Measurements from ENCODE around the gene CADM1. TPM values are rescaled to one million over a fixed set of nuclear protein-coding genes. Genes with fewer than 3 reads are reported as not detected.

Gene CADM1
- total RNA-seq, 4 donors from 2014 or later: 2.9 to 25.7 (median 9.6) TPM

DNA sequence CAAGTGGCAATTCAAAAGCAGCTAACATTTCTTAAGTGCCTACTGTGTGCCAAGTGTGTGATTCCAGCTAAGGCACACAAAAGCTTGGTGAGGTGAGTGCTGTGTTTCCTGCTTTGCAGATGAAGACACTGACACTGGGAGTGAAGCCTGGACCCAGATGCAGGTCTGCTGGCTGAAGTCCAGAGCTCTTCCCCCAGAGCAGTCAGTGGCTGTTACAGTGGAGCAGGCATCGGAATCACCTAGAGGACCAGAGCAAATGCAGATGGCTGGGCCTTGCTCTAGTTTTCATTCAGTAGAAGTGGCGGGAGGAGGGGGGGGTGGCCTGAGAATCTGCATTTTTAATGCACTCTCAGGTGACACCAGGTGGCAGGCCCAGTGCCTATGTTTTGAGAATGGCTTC is 342.3 kb downstream of the CADM1 start:
- TF ChIP-seq, protein P1, sequence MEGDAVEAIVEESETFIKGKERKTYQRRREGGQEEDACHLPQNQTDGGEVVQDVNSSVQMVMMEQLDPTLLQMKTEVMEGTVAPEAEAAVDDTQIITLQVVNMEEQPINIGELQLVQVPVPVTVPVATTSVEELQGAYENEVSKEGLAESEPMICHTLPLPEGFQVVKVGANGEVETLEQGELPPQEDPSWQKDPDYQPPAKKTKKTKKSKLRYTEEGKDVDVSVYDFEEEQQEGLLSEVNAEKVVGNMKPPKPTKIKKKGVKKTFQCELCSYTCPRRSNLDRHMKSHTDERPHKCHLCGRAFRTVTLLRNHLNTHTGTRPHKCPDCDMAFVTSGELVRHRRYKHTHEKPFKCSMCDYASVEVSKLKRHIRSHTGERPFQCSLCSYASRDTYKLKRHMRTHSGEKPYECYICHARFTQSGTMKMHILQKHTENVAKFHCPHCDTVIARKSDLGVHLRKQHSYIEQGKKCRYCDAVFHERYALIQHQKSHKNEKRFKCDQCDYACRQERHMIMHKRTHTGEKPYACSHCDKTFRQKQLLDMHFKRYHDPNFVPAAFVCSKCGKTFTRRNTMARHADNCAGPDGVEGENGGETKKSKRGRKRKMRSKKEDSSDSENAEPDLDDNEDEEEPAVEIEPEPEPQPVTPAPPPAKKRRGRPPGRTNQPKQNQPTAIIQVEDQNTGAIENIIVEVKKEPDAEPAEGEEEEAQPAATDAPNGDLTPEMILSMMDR (IDR thresholded peaks at IDR 0.05; ENCODE audit: low read depth): no peak

DNA sequence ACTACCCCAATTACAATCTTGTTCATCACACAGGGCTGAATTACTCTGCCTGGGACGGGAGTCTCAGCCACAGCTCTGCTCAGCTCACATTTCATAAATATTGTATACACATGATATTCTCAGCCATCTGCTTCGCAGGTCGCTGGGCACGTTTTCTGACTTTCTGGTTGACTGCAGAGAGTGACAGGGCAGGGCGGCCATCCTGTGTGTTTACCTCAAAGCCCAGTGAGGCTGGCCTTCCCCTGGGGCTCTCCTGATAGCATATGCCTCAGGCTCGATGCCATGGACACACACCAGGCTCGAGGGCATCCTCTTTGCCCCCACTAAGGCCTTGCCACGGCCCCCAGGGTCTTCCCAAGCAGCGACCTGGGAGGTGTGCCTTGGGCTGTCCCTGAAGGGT is 345.0 kb downstream of the CADM1 start:
- TF ChIP-seq, protein P1 (IDR thresholded peaks at IDR 0.05; ENCODE audit: low read depth): no peak

- TF ChIP-seq, protein P1 (IDR thresholded peaks at IDR 0.05; ENCODE audit: low read depth): no peak
Observed at GRCh38 chr11:115158053-115158452, 346.2 kb downstream of the CADM1 start.

DNA sequence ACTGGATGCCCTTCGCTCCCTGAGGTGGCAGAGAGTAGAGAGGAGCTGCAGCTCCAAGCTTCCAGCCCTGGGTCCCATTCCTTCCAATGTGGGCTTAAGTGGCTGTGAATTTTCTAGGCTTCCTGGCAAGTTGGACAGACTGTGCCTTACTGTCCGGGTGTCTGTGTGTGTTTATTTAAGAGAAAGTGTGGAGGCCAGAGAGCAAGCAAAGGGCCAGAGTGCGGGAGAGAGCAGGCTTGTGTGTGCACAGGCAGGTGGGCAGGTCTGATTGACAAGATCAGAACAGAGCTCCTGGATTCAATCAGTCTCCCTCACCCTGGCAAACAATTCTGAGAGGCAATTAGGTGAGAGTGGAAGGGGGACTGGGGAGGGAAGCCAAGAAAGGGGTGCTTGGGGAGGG is 347.0 kb downstream of the CADM1 start:
- TF ChIP-seq, protein P1 (IDR thresholded peaks at IDR 0.05; ENCODE audit: low read depth): no peak

- TF ChIP-seq, protein P1 (IDR thresholded peaks at IDR 0.05; ENCODE audit: low read depth): no peak
Observed at GRCh38 chr11:115155978-115156377, 348.2 kb downstream of the CADM1 start.

DNA sequence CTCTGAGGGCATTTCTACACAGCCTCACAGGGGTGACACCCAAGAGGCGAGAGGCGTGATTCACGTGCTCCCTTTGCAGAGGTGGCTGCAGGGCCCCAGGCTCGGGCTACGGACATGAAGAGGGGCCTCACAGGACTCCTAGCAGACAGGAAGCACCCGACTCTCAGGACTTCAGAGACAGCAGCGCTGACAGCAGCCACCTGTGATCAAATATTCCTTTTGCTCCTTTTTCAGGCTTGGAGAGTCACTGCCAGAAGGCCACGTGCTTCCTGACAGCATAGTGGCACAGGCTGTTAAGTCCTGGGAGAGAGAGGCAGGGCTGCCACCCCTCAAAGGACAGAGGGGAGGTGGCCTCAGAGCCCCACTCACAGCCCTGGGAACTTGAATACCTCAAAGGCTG is 348.9 kb downstream of the CADM1 start:
- TF ChIP-seq, protein P1 (IDR thresholded peaks at IDR 0.05; ENCODE audit: low read depth): no peak

- TF ChIP-seq, protein P1 (IDR thresholded peaks at IDR 0.05; ENCODE audit: low read depth): no peak
Observed at GRCh38 chr11:115154355-115154736, 349.9 kb downstream of the CADM1 start.
